SK-N-MC (cell line): ENCODE data around the gene HAGHL.

ENCODE experiments used
- EZH2 ChIP-seq: fragments of 200-600 bp; sonication (generic); IDR thresholded peaks from one replicate; pipeline ENCODE4 v1.6.1; 2017; ENCODE audit warnings: antibody characterized with exemption
- FOXP2 ChIP-seq: optimal IDR thresholded peaks from 2 replicates; pipeline ENCODE3; 2011; ENCODE audit warnings: mild to moderate bottlenecking, moderate library complexity; ENCODE audit not compliant: insufficient read depth; ENCODE audit errors: extremely low read length, control extremely low read depth
- POLR2AphosphoS5 ChIP-seq: IDR thresholded peaks from 2 replicates; pipeline ENCODE4 v1.6.1; 2012; ENCODE audit warnings: mild to moderate bottlenecking, low read depth, low read length, borderline replicate concordance

- TF ChIP-seq POLR2AphosphoS5 (no peak), EZH2 (no peak), FOXP2 (no peak)
Observed at GRCh38 chr16:765488-765865, 38.6 kb downstream of the HAGHL start.
